Fibroblast of skin of left quadriceps (primary cell): ENCODE measurements around the gene GFY.
A peak's percentile ranks its signal among the peaks of the same experiment; 100 is the strongest.

Experiments used
- DNase-seq, 2 experiments: peaks; one replicate each; pipeline ENCODE4 v3.0.0-alpha.2; 2013; ENCODE audit warnings: low read depth in 2 of 2

The GFY gene

DNA sequence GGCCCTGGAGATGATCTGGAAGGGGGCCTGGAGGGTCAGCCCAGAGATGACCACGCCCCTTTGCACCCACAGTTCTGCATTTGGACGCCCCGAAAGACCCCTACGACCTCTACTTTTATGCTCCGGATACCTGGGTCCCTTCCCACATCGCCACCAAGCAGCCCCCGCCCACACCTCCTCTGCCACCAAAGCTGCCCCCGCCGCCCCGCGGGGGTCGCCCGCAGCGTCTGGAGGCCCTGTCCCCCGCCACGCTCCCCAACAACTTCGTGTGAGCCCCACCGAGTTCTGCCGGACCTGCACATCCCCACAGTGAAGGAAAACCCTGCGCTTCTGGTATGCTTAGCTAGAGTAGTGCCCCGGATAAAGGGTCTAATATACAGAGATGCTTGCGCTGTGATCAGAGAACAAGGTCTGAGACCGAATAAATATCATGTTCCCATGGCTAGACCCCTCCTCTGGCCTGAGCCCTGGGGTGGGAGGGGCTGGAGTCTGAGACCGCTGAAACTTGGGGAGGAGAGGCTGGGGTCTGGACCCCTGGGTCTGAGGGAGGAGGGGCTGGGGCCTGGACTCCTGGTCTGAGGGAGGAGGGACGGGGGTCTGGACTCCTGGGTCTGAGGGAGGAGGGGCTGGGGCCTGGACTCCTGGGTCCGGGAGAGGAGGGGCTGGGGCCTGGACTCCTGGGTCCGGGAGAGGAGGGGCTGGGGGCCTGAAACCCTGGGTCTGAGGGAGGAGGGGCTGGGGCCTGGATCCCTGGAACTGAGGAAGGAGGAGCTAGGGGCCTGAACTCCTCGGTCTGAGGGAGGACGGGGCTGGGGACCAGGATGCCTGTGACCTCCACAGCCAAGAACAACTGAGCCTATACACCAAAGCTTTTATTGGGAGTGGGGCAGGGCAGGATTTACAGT lies 3.6 kb downstream of the GFY start:
- no peak for DNase-seq

GRCh38 chr19:49430172-49430677 lies 5.0 kb downstream of the GFY start:
- DNase-seq, result no peak

GRCh38 chr19:49430678-49431329 lies 5.6 kb downstream of the GFY start:
- DNase-seq, result no peak

GRCh38 chr19:49431330-49431749 lies 6.2 kb downstream of the GFY start:
- DNase-seq, result no peak

DNA sequence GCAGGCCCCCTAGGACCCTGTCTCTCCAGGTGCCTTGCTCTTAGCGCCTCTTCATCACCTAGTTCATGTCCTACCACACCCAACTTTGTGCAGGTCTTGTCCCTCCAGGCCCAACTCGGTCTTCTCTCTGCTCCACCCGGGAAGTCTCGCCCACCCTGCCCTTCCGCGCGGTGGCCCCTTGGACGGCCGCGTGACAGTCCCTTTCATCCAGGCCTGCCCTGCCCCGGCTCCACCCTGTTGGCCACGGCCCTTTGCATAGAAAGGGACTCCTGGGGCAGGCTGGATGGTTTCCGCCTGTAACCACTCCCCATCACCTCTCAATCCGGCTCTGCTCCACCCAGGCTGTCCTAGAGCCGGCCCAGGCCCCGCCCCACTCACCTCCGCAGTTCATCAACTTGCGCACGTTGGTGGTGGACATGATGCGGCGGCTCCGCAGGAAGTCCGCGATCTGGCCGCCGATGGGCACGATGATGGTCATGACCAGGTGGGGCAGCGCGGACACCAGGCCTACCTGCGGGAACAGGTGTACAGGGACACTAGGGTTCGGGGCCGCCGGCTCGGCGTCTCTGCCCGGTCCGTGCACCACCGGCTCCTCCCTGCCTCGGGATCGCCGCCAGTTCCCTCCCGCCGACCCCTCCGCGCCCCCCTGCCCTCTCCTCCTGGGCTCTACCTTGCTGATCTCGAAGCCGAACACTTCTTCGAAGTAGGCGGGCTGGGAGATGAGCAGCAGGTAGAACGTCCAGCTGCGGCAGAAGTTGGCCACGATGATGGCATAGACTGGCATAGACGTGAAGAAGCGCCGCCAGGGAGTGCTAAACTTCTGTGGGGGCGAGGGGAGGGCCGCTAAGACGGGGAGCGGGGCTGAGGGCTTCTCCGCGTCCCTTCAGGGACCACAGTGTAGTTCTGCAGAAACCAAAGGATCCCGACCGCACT lies 7.2 kb downstream of the GFY start:
- DNase-seq, result no peak

GRCh38 chr19:49433240-49433901 lies 8.2 kb downstream of the GFY start:
- DNase-seq, result no peak

- DNase-seq, result no peak
Measured at GRCh38 chr19:49434907-49435583, 9.9 kb downstream of the GFY start.

- DNase-seq, result no peak
Measured at GRCh38 chr19:49435670-49436069, 10.5 kb downstream of the GFY start.

GRCh38 chr19:49436381-49437017 lies 11.3 kb downstream of the GFY start:
- DNase-seq, result no peak

- no peak for DNase-seq
Measured at GRCh38 chr19:49437231-49437630, 12.0 kb downstream of the GFY start.

- no peak for DNase-seq
Measured at GRCh38 chr19:49438261-49438660, 13.1 kb downstream of the GFY start.

GRCh38 chr19:49439836-49440235 lies 14.6 kb downstream of the GFY start:
- no peak for DNase-seq

DNA sequence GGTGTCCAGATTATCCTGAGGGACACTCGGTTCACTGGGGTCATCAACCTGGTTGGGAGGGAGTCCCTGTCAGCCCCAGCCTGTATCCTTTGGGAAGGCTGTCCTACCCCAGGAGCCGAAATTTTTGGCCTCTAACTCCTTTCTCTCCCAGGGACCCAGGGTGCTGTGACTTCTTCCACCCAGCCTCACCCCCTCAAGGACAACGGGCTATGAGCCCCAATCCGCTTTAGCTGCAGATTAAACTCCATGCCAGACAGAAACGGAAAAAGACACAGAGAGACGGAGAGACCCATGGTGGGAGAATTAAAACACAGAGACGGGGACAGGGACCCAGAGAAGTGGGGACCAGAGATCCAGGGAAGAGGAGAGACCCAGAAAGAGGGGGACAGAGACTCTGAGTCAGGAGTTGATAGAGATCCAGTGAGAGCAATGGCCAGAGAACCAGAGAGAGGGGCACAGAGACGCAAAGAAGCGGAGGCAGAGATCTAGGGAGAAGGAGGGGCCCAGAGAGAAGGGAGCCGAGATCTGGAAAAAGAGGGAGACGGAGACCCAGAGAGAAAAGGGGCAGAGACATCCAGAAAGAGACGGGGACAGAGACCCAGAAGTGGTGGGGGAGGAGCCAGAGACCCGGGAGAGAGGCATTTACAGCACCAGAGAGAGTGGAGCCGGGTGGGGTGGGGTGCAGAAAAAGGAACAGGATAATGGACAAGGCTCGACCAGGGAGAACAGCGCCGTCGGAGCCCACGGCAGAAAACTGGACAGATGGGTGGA lies 15.4 kb downstream of the GFY start:
- no peak for DNase-seq

DNA sequence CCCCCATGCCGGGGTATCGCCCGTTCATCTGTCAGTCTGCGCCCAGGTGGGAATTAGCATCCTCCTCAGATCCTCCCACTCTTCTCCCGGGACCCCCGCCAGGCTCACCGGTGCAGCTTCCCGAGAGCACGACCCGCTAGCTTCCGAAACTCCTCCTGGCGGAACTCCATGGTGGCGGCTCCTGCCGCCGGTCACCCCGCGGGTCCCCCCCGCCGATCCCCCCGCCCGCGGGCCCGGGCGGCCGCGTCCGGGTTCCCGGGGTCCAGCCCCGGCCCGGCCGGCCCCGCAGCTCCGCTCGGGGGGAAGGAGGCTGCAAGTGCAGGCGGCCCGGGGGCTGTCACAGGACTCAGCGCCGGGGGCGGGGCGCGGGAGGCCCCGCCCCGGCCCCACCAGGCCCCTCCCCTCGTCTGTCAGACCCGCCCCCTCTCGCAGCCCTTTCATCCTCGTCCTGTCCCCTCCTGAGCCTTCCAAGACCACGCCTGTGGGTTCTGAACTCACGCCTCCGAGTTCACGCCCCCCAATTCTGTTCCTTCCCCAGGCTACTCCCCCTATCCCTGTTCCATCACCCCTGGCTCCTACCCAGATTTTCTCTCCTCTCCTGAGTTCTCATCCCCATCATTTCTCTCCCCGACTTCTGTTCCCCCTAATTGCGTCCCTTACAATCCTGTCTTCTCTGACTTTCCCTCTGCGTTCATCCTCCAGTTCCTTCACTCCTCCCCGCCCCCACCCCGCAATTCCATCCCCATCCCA lies 16.2 kb downstream of the GFY start, which contains the start of gene SLC17A7:
Gene SLC17A7 (minus strand): TSS at position 318 of the 750 bp plus-strand sequence. CDS start 148 bp downstream, at position 170.
- no peak for DNase-seq

GRCh38 chr19:49441960-49442350 lies 16.8 kb downstream of the GFY start:
- DNase-seq, result no peak

GRCh38 chr19:49442354-49442753 lies 17.2 kb downstream of the GFY start:
- DNase-seq, result no peak

- DNase-seq, result peak; percentile 63 to 65
Measured at GRCh38 chr19:49442771-49443365, 17.7 kb downstream of the GFY start.
